Stromal cell of bone marrow (primary cell): ENCODE measurements around the gene SIGLEC12.
A peak's percentile ranks its signal among the peaks of the same experiment; 100 is the strongest.
"Not testable (repeated sequence)": the region's sequence is repeated elsewhere in the genome, so short reads cannot be mapped to it uniquely, and the experiment has no call there.

ENCODE experiments used
- DNase-seq: peaks from one replicate; pipeline ENCODE4 v3.0.0-alpha.2; 2012; ENCODE audit warnings: low read depth

Gene SIGLEC12

DNA sequence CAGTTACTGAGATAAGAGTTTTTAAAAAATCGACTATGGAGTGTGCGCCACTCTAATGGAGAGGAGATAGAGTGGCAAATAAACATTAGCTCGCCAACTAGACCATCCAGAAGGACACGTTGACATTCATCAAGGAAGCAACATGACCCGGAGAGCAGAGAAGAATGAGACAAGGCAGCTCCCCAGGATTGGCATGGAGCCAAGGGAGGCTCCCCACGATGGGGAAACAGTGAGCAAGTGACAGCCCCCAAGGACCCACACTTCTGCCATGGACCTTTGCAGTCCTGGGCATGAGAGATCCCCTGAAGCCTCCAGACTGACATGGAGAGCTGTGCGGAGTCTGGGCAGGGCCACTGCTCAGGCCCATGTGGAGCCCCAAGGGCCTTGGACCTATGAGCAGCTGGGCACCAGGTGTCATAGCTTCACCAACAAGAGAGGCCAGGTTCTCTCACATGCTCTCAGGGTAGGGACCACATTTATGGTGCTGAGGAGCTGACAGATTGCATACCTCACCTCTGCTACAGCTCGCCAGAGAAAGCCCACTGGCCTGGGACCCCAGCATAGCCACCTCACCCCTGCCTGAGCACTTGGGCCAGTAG lies 23.2 kb upstream of the SIGLEC12 start:
- no peak for DNase-seq

DNA sequence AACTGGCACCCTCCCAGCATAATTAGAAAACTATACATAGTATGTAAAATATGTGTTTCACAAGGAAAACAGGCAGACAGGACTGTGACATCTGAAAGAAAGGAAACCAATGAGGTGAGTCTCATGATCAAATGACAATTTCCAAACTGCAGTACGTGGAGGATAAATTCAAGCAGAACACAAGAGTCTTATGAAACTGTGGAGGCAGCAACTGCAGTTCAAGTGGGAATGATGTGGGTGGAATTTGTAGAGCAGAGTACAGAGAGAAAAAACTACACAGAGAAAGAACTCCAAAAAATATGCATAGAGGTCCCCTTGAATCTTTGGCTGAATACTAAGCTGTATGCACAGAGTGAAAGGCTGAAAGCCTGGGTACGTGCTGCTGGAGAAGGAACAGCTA lies 20.2 kb upstream of the SIGLEC12 start:
- no peak for DNase-seq

DNA sequence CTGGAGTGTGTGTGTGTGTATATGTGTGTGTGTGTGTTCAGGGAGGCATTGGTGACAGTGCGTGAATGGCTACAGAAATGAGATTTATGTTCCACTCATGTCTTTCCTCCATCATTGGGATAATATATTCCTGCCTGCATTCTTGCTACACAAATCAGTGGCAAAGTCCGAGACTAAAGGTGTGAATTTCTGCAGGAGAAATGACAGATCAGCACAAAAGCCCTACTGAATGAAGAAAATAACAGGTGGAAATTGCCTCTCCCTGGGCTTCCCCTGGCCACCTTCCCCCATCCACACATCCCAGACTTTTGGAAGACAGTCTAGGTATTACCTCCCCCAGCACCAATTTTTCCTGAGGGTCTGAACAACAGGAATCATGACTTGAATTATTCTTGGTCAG lies 19.8 kb upstream of the SIGLEC12 start:
- DNase-seq = no peak

DNA sequence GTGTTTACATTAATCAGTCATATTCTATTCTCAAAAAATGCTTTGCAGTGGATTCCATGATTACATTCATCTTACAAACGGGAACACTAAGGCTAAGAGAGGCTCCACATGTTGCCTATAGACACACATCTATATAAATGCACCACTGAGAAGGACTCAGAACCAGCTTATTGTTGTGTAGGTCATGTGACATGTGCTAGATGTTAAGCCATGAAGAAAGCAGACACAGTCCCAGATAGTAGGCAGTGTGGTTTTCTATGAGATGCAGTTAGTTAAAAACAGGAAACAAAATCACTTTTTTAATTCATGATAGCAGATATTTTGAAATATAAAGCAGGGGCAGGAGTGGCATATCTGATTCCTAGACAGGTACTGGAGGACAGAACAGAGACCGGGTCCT lies 19.1 kb upstream of the SIGLEC12 start:
- no peak for DNase-seq

DNA sequence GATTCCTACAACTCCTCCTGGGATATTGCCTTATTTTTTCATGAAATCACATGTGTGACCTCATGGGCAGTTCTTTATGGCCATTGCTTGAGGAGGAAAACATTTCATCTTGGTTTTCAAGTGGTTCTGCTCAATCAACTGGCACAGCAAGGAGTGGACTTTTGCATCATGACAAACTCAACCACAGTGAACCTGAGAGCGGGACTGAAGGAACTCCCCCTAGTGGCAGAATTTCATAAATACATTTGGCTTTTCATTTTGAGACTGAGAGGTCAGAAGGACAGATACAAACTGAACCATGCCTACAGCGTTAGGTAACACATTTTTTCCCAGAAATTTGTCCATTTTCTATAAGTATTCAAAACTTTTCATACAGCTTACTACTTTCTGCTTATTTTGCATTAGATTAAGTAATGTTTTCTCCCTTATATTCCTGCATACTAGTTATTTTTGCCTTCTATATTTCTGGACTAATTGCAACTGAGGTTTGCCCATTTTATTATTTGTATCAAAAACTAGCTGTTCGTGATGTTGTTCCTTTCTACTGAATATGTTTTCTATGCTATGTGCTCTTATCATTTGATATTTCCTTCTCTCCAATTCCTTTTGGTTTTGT lies 13.4 kb upstream of the SIGLEC12 start:
- peak; percentile 22 for DNase-seq

DNA sequence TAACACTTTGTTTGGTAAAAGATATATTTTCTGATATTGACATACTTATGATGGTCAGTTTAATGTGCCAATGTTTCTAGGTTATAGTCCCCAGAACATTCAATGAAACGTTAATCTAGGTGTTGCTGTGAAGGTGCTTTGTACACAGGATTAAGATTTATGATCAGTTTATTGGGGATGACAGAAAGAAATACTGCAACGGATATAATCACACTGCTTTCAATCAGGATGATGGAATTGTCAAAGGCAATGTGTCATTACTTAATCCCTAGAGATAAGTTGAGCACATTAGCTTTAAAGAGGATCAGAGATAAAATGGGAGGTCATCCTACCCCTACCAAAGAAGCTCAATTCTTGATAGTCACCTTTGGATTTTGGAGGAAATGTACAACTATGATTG lies 12.4 kb upstream of the SIGLEC12 start:
- DNase-seq = no peak

DNA sequence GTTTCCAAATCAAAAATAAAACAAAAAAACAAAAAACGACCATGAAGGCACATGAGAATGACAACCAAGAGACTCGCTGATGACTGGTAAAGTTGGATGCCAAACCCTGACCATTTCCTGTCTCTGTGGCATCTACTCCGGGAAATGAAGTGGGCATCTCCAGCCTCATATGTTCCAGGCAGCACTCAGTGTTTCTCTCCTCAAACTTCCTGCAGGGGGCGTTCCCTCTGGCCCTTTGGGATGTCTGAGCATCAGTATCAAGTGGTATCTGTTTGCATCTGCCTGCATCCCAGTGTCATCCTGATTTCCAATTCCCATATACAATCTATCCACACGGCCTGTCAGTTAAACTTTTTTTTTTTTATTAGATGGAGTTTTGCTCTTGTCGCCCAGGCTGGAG lies 9.8 kb upstream of the SIGLEC12 start:
- no peak for DNase-seq

DNA sequence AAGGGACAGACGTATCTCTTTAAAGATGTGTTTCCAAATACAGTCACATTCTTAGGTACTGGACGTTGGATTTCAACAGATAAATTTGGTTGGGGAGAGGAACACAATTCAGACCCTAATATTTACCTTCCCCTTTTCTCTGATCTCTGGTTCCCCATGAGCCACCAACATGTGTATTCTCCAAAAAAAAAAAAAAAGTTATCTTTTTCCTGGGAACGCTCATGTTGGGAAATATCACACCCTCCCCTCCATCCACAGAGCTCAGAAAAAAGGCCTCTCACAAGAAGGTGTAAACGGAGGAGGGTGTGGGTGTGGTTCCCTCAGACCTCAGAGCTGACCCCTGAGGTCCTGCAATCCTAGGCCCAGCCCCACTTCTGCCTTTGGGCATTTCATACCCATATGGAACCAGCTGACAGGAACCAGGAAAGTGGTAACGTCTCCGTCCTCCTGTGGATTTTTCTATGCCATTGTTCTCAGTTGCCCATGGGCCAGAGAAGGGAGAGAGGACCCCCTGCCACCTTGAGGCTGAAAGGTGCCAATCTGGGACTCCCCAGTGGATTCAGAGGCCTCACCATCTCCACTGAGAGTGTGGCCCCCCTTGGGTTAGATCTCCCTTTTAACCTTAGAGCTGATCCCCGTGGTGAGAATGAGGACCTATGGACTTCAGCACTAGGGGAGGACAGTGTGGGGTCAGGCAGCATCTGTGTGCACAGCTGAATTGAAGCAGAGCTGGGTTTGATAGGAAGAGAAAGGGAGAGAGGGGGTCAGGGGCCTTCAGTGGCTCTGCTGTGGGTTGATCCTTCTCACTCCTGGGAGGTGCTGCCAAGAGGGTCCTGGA lies 8.4 kb upstream of the SIGLEC12 start:
- no peak for DNase-seq

DNA sequence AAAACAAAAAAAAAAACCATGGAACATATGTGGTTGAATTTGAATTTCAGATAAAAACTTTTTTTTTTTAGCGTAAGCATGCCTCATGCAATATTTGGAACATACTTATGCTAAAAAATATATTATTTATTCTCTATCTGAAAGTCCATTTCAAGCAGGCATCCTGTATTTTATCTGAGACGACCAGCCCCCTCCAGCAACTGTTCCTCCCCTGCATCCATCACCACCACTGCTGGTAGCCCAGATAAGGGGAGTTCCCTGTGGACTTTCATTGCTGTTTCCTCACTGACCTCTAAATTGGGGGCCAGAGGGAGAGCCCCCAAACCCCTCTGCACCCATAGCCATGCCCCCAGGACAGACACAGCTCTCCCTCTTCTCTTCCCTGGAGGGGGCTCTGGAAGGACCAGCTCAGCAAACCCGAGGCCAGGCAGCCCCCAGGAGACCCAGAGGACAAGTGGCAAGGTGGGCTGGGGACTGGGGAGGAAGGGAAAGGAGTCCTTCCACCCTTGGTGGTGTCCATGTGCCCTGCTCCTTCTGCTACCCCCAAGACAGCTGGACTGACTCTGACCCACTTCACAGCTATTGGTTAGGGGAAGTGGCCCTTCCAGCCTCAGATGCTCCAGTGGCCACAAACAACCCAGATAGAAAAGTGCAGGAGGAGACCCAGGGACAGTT lies 6.6 kb upstream of the SIGLEC12 start:
- DNase-seq = no peak

DNA sequence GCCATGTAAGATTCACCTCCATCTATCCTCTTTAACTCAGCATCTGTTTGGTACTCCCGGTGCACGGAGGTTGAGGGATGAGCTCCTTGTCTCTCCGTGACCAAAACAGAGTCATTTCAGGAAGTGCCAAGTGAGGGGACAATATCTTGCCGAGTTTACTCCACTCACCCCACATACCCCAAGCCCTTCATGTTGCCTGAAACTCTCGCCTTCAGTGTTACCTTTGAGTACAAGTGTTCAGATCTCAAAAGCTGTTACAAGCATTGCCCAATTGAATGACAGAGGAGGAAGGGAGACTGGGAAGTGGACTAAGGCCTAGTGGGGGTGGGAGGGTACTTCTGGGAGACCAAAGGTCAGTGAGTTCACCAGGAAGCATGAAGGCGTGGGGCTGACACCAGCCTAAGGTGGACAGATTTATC lies 6.0 kb upstream of the SIGLEC12 start:
- DNase-seq = no peak

DNA sequence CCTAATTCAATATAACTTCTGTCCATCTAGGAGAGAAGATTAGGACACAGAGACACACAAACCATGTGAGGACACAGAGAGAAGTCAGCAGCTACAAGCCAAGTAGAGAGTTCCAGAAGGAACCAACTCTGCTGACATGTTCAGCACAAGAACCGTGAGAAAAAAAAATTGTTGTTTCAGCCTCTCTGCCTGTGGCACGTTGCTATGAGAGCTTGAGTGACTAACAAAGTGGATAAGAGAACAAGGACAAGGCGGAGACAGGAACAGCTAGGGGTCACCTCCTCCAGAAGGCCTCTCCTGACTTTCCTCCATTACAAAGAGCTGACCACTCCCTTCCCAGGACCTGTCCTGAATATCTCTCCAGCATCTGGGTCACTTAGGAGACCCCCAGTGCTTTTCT lies 5.6 kb upstream of the SIGLEC12 start:
- no peak for DNase-seq

DNA sequence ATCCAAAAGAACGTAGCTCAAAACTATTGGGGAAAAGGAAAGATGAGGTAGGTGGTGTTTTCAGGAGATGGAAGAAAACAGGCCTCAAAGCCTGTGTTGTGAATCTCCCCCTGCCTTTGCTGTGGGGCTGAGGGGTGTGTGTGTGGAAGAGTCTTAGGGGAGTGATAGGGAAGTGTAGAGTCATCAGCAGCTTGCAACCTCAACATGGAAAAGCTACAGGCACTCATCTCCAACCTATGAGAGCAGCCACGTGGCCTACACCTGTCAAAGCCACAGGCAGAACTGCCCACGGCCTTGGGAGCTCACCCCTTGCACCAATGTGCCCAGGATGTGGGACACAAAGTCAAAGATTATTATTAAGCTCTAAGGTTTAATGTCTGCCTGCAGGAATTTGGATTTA lies 4.3 kb upstream of the SIGLEC12 start:
- no peak for DNase-seq

DNA sequence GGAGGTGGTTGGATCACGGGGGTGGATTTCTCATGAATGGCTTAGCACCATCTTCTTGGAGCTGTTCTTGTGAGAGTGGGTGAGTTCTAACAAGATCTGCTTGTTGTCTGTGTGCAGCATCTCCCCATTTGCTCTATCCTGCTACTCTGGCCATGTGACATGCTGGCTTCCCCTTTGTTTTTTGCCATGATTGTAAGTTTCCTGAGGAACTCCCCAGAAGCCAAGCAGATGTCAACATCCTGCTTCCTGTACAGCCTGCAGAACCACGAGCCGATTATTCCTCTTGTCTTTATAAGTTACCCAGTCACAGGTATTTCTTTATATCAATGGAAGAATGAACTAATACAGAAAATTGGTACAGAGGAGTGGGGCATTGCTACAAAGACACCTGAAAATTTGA lies 2.3 kb upstream of the SIGLEC12 start:
- DNase-seq = no peak

DNA sequence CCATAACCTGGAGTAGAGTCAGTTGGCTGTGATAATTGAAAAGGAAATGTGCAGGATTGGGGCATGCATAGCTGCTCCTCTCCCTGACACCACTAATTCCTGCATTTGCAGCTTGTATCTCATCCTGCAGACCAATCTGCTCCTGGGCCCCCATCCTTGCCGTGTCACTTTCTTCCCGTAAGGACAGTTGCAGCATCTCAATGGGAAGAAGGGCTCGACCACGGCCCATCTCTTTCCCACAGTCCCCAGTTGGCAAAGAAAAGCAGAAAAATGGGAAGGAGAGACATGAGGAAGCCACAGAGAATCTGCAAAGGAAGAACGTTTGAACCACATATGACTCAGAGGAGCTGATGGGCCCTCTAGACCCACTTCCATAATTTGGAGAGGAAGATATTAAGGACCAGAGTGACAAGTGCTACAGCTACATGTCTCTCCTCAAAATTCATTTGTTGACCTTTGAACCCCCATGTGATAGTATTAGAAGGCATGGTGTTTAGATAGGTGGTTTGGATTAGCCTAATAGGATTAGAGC lies 1.8 kb upstream of the SIGLEC12 start:
- DNase-seq = no peak

DNA sequence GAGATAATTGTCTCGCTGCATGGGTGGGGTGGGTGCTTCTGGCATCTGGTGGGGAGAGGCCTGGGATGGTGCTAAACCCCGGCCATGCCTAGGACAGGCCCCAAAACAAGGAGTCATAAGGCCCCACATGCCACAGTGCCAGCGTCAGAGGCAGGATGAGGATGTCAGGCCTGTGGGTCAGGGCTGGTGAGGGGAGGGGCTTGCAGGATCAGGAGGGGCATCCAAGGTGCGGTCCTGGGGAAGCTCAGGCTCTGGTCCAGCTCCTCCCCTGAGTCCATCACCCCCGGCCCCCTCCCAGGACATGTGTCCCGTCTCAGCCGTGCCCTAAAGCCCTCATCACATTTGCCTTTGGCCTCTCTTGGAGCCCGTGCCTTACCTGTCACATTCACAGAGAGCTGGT lies 669 bp downstream of the SIGLEC12 start:
- DNase-seq = not testable (repeated sequence)

DNA sequence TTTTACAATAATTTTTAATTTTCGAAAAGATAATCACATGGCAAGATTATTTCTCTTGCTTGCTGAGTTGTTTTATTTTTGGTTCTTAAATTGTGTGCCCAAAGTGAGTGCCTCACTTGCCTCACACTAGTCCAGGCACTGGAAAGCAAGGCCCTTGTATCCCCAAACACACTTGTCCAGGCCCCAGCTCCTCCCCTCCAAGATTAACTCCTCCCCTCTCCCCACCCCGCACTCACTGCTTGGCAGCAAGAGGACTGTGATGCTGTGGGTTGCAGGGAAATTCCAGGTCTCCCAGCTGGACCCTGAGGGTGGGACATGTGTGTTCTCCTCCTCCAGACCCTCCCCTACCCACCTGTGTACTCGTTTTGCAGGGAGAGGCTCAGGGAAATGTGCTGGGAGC lies 3.9 kb downstream of the SIGLEC12 start:
- no peak for DNase-seq

DNA sequence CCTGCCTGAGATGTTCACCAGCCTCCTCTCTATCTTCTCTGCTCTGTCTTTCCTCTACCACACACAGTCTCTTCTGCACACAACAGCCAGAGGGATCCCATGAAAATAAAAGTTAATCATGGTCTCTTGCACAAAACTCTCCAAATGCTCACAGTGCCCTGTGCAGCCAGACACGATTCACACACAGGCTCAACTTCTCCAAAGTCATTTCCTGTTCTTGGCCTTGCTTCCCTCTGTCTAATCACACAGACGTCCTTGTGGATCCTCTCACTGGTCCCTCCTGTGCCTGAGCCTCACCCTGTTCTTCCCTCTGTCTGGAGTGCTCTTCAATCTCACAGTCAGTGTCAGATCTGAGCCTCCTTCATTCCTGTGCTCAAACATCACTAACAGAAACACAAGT lies 7.8 kb downstream of the SIGLEC12 start:
- DNase-seq = no peak

DNA sequence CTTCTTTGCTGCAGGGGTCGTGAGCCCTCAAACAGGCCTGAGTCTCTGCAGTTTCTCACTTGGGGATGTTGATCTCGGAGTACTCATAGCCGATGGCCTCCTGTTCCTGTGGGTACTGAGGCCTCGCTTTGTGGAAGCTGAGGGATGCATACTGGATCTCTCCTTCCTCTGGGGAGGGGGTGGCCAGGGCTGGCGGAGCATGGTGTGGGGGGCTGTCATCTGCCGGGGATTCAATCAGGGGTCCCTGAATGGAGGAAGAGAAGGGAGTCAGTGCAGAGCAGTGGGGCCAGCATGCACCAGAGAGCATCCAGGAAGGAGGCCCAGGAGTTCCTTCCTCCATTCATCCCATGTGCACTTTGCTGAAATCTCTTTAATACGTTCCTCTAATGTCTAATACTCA lies 10.0 kb downstream of the SIGLEC12 start:
- DNase-seq = no peak

DNA sequence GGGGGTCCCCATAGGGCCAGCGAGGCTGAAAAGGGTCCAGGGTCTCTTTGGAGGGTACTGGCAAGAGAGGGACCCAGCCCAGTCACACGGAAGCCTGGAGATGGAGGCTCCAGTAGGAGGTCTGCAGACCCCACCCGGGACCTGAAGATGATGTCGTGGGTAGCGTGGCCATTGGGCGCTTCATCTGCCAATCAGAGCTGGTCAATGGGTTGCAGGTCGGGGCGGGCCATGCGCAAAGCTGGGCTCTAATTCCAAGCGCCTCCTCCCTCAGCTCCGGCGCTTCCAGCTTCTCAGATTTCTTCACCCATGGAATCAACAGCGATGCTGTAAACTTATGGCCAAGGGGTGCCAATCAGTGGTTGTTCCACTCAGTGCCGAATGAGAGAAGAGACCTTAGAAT lies 10.9 kb downstream of the SIGLEC12 start:
- no peak for DNase-seq

DNA sequence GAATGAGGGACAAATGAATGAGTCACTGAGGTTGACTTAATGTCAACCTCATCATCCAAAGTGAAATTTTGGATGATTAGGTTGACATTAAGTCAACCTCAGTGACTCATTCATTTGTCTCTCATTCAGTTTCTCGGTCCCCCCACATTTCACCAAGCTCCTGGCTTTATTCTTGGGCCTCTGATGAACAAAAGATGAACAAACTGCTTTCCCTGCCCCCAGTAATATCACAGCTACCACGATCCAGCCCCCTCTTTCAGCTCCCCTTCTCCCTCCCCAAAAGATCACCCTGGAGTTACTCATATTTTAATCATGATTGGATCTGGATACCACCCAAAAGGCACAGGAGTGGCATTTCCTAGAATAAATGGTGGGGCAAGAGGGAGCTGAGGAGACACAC lies 12.5 kb downstream of the SIGLEC12 start:
- no peak for DNase-seq

DNA sequence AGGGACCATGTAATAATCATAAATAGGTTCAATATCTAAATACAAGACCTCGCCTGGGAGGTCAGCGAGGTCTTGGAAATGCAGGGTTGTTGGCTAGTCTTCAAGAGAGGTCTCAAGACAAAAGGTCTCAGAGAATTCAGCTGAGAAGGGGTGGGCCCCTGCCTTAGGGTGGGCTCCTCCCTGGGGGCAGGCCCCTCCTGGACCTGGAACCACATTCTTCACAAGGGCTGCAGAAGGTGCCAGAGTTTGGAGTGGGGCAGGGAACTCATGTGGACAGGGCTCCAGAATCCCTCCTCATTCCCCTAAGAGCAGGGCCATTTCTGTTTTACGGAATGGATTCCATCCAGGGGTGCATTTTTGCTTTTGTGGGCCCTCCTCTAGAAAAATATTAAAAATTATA lies 13.1 kb downstream of the SIGLEC12 start:
- no peak for DNase-seq

DNA sequence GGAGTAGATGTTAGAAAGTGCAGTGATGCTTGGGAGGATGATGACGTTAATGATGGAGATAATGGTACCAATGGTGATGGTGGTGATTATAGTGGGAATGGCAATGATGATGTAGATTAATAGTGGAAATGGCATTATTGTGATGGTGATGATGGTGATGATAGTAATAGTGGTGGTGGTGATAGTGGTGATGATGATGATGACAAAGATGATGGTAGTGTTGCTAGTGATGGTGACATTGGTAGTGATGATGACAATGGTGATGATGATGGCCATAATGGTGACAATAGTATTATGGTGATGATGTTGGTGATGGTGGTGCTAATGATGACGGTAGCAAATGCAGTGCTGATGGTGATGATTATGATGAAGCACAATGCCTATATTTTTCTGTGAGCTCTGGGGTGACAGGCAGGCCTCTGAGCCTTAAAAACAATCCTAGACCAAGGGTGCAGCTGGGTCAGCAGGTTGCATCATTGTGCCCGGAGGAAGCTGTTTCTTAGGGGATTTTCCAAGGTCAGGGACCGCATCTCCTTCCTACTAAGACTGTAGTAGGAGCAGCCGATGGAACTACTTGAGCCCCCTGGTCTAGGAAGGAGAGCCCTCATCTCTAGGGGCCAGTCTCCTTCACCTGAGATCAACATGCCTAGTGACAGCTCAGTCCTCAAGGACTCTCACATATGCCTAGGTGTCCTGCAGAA lies 15.5 kb downstream of the SIGLEC12 start:
- no peak for DNase-seq
